GM21529 (cell line): ENCODE measurements around the gene ALMS1.
"Not testable (repeated sequence)": the region's sequence is repeated elsewhere in the genome, so short reads cannot be mapped to it uniquely, and the experiment has no call there.

Source experiments
- ATAC-seq: cut with Tn5 transposase; IDR thresholded peaks from one replicate; pipeline ENCODE4 v1.9.1; 2021; ENCODE audit not compliant: unreplicated experiment

The ALMS1 gene

GRCh38 chr2:73386894-73387636, 1.4 kb downstream of the ALMS1 start:
- ATAC-seq: no peak

GRCh38 chr2:73402386-73403103, 16.9 kb downstream of the ALMS1 start:
- ATAC-seq: no peak

- ATAC-seq: no peak
These were observed 17.6 kb downstream of the ALMS1 start for GRCh38 chr2:73403237-73403636.

- no peak for ATAC-seq
These were observed 18.8 kb downstream of the ALMS1 start for GRCh38 chr2:73404409-73404808.

- ATAC-seq: no peak
These were observed 21.4 kb downstream of the ALMS1 start for GRCh38 chr2:73406996-73407395.

GRCh38 chr2:73408198-73408597, 22.6 kb downstream of the ALMS1 start:
- peak; percentile 68 for ATAC-seq

GRCh38 chr2:73414696-73415095, 29.1 kb downstream of the ALMS1 start:
- no peak for ATAC-seq

- no peak for ATAC-seq
These were observed 30.3 kb downstream of the ALMS1 start for GRCh38 chr2:73415906-73416305.

GRCh38 chr2:73418343-73418742, 32.7 kb downstream of the ALMS1 start:
- no peak for ATAC-seq

- no peak for ATAC-seq
These were observed 38.3 kb downstream of the ALMS1 start for GRCh38 chr2:73423913-73424312.

- no peak for ATAC-seq
These were observed 40.5 kb downstream of the ALMS1 start for GRCh38 chr2:73426176-73426575.

GRCh38 chr2:73436019-73436418, 50.4 kb downstream of the ALMS1 start:
- no peak for ATAC-seq

GRCh38 chr2:73444202-73444601, 58.6 kb downstream of the ALMS1 start:
- no peak for ATAC-seq

- no peak for ATAC-seq
These were observed 63.2 kb downstream of the ALMS1 start for GRCh38 chr2:73448856-73449255.

GRCh38 chr2:73449404-73449803, 63.8 kb downstream of the ALMS1 start:
- no peak for ATAC-seq

GRCh38 chr2:73451263-73451972, 65.8 kb downstream of the ALMS1 start:
- ATAC-seq: peak; percentile 95

GRCh38 chr2:73457982-73458381, 72.3 kb downstream of the ALMS1 start:
- no peak for ATAC-seq

GRCh38 chr2:73462388-73462787, 76.8 kb downstream of the ALMS1 start:
- not testable (repeated sequence) for ATAC-seq

GRCh38 chr2:73468376-73468775, 82.7 kb downstream of the ALMS1 start:
- no peak for ATAC-seq

- not testable (repeated sequence) for ATAC-seq
These were observed 98.2 kb downstream of the ALMS1 start for GRCh38 chr2:73483874-73484273.

- no peak for ATAC-seq
These were observed 101.5 kb downstream of the ALMS1 start for GRCh38 chr2:73487112-73487657.

GRCh38 chr2:73488079-73488478, 102.4 kb downstream of the ALMS1 start:
- no peak for ATAC-seq
